Measurements from ENCODE around the gene RCAN1. TPM values are rescaled to one million over a fixed set of nuclear protein-coding genes. Genes with fewer than 3 reads are reported as not detected.
A peak's percentile ranks its signal among the peaks of the same experiment; 100 is the strongest.

RCAN1 gene
- total RNA-seq, 1 donor from 2014 or later = 30.1 TPM

DNA sequence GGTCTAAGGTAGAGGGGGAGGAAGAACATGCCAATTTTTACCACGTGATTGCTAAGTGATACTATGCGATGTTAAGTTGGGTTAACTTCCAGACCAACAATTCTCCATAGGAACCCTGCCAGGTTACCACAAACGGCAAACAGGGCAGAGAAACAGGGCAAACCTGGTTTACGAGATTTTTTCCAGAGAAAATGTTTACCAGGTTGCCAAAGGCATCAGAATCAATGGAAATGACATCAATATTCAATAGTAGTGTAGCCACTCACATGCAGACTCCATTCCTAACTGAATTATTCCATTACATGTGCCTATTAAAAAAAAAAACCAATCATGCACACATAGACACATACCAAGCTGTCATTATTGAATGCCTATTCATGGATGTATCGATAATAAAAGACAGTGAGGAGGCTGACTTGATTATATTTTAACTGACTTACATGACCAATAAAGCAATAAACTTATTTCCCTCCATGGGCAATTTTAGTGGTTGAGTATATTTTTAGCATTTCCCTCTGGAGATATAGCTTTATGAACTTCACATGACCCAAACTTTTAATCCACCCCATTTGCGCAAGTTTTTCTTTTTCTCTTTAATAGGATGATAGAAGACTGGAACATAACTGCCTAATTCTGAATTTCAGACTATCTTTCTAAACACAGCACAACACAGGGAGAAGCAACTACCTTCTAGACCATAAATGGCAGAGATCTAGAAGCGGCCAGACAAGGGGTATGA, 62.4 kb downstream of the RCAN1 start:
- DNase-seq (ENCODE audit: low read depth) = no peak
- no peak overlapping the region for H3K4me3 ChIP-seq (ENCODE audit: low read depth, low read length)
- TF ChIP-seq, protein P1, sequence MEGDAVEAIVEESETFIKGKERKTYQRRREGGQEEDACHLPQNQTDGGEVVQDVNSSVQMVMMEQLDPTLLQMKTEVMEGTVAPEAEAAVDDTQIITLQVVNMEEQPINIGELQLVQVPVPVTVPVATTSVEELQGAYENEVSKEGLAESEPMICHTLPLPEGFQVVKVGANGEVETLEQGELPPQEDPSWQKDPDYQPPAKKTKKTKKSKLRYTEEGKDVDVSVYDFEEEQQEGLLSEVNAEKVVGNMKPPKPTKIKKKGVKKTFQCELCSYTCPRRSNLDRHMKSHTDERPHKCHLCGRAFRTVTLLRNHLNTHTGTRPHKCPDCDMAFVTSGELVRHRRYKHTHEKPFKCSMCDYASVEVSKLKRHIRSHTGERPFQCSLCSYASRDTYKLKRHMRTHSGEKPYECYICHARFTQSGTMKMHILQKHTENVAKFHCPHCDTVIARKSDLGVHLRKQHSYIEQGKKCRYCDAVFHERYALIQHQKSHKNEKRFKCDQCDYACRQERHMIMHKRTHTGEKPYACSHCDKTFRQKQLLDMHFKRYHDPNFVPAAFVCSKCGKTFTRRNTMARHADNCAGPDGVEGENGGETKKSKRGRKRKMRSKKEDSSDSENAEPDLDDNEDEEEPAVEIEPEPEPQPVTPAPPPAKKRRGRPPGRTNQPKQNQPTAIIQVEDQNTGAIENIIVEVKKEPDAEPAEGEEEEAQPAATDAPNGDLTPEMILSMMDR (conservative IDR thresholded peaks at IDR 0.05; ENCODE audit: low read depth, low read length) = no peak

DNA sequence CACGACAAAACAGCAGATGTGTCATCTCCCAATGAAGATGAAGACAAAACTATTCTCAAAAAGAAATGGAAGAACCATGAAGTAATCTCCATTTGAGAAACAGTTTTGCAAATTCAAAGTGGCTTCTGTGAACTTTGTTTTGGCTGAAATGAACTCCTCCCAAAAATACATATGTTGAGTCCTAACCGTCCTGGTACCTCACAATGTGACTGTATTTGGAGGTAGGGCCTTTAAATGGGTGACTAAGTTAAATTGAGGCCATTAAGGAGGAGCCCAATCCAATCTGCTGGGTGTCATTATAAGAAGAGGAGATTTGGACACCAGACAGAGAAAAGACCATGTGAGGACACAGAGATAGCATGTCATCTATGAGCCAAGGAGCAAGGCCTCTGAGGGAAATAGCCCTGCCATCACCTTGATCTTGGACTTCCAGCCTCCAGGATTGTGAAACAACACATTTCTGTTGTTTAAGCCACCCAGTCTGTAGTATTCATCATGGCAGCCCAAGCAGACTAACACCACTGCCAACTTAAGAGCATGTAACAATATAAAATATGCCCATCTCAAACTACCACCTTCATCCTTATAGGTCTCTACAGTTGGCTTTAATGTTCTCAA, 64.6 kb downstream of the RCAN1 start:
- DNase-seq (ENCODE audit: low read depth) = no peak
- no peak overlapping the region for H3K4me3 ChIP-seq (ENCODE audit: low read depth, low read length)
- TF ChIP-seq, protein P1 (conservative IDR thresholded peaks at IDR 0.05; ENCODE audit: low read depth, low read length) = no peak

DNA sequence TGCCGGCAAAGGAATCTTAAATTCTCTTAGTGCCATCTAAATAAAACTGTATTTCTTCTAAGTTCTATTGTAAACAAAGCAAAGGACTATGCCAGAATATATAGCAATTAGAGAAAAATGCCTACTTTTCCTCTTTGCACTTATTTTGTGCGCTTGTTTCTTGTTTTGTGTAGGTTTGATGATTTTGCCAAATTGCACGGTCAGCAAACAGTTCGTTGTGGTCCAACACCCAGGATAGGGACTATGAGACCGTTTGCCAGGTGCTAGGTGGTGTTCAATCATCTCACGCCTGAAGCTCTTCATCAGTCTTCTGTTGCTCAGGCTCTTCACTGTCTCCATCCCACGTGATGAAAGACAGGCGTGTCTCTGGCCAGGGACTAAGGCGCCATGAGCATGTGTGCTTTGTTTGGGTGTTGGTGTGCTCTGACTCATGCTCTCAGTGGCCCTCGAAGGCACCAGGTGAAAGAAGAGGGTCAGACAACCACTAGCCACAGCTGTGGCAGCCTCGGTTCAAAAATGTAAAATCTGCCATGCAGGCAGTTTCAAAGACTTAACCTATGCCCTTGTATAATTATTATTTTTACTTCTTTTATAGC, 66.0 kb downstream of the RCAN1 start:
- DNase-seq (ENCODE audit: low read depth) = no peak
- TF ChIP-seq, protein P1 (conservative IDR thresholded peaks at IDR 0.05; ENCODE audit: low read depth, low read length) = no peak
- H3K4me3 ChIP-seq (ENCODE audit: low read depth, low read length) = no peak overlapping the region

DNA sequence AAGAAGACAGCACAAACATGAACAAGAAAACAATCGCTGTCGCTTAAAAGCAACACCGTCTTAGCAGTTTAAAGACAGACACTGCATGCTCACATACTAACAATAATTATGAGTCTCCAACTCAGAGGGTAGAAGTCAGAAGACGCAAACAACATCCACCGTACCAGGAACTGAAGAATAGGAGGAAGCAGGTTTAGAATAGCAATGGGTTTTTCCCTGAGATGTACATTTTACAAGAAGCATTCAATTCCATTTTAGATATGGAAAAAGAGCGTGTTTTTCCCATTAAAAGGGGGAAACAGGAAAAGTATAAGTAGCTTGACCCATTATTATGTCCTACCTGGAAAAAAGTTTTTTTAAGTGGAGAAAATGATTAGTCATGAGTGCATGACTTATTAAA, 68.4 kb downstream of the RCAN1 start:
- DNase-seq (ENCODE audit: low read depth) = no peak
- H3K4me3 ChIP-seq (ENCODE audit: low read depth, low read length) = no peak overlapping the region
- TF ChIP-seq, protein P1 (conservative IDR thresholded peaks at IDR 0.05; ENCODE audit: low read depth, low read length) = no peak

DNA sequence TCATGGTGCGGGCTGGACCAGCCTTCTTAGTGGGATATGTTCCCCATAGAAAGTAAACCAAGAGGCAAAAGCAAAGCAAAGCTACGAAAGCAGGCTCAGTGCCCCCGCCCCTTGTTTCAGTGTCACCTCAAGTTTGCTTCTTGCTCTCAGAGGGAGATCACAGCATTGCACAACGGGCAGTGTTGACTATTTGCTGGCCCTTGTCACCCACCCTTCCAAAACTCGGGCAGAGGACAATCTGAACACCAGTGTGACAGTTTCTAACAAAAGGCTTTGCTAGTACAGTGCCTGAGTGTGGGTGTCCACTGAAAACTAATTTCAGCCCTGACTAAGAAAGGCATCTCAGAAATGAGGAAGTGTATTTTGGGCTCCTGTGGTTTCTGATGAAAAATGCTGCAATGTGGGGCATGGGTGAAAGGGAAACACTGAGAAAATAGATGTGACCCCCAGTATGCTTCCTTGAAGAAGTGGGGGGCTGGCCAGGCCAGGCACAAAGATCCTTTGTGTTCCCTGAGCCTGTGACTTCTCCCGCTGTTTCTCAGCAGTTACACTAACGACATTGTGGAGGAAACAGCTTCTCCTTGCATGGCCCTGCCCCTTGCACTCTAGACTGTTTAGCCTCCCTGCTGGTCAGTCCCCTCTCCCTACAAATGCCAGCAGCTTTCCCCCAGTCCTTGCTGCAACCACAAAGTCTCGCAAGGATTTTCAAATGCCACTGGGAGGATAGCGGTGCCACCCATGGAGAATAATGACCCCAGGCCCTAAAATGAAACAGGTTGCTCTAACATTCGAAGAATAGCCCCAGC, 69.6 kb downstream of the RCAN1 start:
- TF ChIP-seq, protein P1 (conservative IDR thresholded peaks at IDR 0.05; ENCODE audit: low read depth, low read length) = no peak
- DNase-seq (ENCODE audit: low read depth) = peak; percentile 48
- H3K4me3 ChIP-seq (ENCODE audit: low read depth, low read length) = no peak overlapping the region

DNA sequence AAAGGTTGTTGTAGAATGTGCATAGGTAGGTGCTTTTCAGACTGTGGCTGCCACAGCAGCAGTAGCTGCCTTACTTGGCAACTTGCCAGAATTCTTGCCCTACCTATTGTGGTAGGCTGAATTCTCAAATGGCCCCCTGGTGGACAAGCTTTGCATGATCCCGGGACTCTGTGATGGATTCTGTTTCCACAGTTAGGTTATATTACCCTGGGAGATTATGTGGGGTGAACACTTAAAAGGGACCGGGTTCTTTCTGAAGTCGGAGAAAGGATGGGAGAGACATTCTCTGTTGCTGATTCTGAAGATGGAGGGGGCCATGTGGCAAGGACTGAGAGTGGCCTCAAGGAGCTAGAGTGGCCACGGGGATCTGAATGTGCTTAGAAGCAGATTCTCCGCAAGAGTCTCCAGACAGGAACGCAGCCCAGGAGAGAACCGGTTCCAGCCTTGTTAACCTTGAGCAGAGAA, 70.8 kb downstream of the RCAN1 start:
- TF ChIP-seq, protein P1 (conservative IDR thresholded peaks at IDR 0.05; ENCODE audit: low read depth, low read length) = peak; percentile 85
- peak; percentile 59 for DNase-seq (ENCODE audit: low read depth)
- H3K4me3 ChIP-seq (ENCODE audit: low read depth, low read length) = no peak overlapping the region
